HG02840 (cell line): Measurements from ENCODE around the gene TAF1B.

Source experiments
- ATAC-seq: cut with Tn5 transposase; IDR thresholded peaks from one replicate; pipeline ENCODE4 v1.9.1; 2021; ENCODE audit warnings: mild to moderate bottlenecking, moderate library complexity, moderate number of reproducible peaks; ENCODE audit not compliant: unreplicated experiment, low FRiP score

TAF1B gene

GRCh38 chr2:9807555-9808305 lies 35.5 kb upstream of the TAF1B start:
- no peak for ATAC-seq

GRCh38 chr2:9808334-9809063 lies 34.8 kb upstream of the TAF1B start:
- ATAC-seq = no peak

GRCh38 chr2:9809064-9809356 lies 34.3 kb upstream of the TAF1B start:
- ATAC-seq = no peak

- ATAC-seq = no peak
Measured at GRCh38 chr2:9809448-9810088, 33.7 kb upstream of the TAF1B start.

- no peak for ATAC-seq
Measured at GRCh38 chr2:9811216-9811615, 32.1 kb upstream of the TAF1B start.

GRCh38 chr2:9811679-9812511 lies 31.4 kb upstream of the TAF1B start:
- no peak for ATAC-seq

- ATAC-seq = no peak
Measured at GRCh38 chr2:9812945-9813311, 30.3 kb upstream of the TAF1B start.

- ATAC-seq = no peak
Measured at GRCh38 chr2:9813312-9814128, 29.8 kb upstream of the TAF1B start.

- no peak for ATAC-seq
Measured at GRCh38 chr2:9814129-9814868, 29.0 kb upstream of the TAF1B start.

GRCh38 chr2:9815076-9815475 lies 28.2 kb upstream of the TAF1B start:
- no peak for ATAC-seq

GRCh38 chr2:9815844-9816279 lies 27.4 kb upstream of the TAF1B start:
- no peak for ATAC-seq

- no peak for ATAC-seq
Measured at GRCh38 chr2:9818097-9818496, 25.2 kb upstream of the TAF1B start.

- no peak for ATAC-seq
Measured at GRCh38 chr2:9819551-9819950, 23.7 kb upstream of the TAF1B start.

- ATAC-seq = no peak
Measured at GRCh38 chr2:9820020-9820973, 23.0 kb upstream of the TAF1B start.

GRCh38 chr2:9821805-9822445 lies 21.3 kb upstream of the TAF1B start:
- ATAC-seq = no peak

- no peak for ATAC-seq
Measured at GRCh38 chr2:9824441-9824840, 18.8 kb upstream of the TAF1B start.

GRCh38 chr2:9824956-9825720 lies 18.1 kb upstream of the TAF1B start:
- ATAC-seq = no peak
